SK-N-SH treated with all-trans-retinoic acid at 6 μM for 48 hours (cell line): ENCODE data around the gene LRP3.

Source experiments
- ATAC-seq: fragments of 200-7000 bp; cut with Tn5 transposase; 3 replicates; pipeline ENCODE4 v1.9.1; 2020; ENCODE audit warnings: mild to moderate bottlenecking, moderate library complexity
- ARNTL ChIP-seq: fragments of 450-650 bp; formaldehyde crosslinking; IDR thresholded peaks from 2 replicates; pipeline ENCODE4 v1.5.0; 2020; ENCODE audit warnings: low read depth, mild to moderate bottlenecking, moderate library complexity, borderline replicate concordance
- BACH2 ChIP-seq: fragments of 250-450 bp; sonication (Bioruptor Pico); IDR thresholded peaks from 2 replicates; pipeline ENCODE4 v1.9.0; 2021; ENCODE audit warnings: mild to moderate bottlenecking, borderline replicate concordance
- CSDC2 ChIP-seq: fragments of 250-450 bp; sonication (Bioruptor Pico); IDR thresholded peaks from 2 replicates; pipeline ENCODE4 v1.5.0; 2020; ENCODE audit warnings: mild to moderate bottlenecking, moderate library complexity
- GLIS3 ChIP-seq: fragments of 250-450 bp; sonication (Bioruptor Pico); IDR thresholded peaks from 2 replicates; pipeline ENCODE4 v1.5.0; 2020; ENCODE audit warnings: mild to moderate bottlenecking, moderate library complexity
- ISL1 ChIP-seq: fragments of 250-450 bp; sonication (Bioruptor Pico); IDR thresholded peaks from 2 replicates; pipeline ENCODE4 v2.1.2; 2022; ENCODE audit warnings: mild to moderate bottlenecking, moderate library complexity
- OSR1 ChIP-seq: fragments of 250-450 bp; sonication (Bioruptor Pico); IDR thresholded peaks from 2 replicates; pipeline ENCODE4 v1.8.0; 2022; ENCODE audit warnings: moderate library complexity, mild to moderate bottlenecking, inconsistent platforms
- PPARA ChIP-seq: fragments of 250-450 bp; sonication (Bioruptor Pico); IDR thresholded peaks from 2 replicates; pipeline ENCODE4 v1.5.0; 2020; ENCODE audit warnings: mild to moderate bottlenecking, borderline replicate concordance
- SNAI2 ChIP-seq: fragments of 250-450 bp; sonication (Bioruptor Pico); IDR thresholded peaks from 2 replicates; pipeline ENCODE4 v1.5.0; 2020; ENCODE audit warnings: mild to moderate bottlenecking, moderate library complexity
- TCF4 ChIP-seq: fragments of 250-450 bp; sonication (Bioruptor Pico); IDR thresholded peaks from 2 replicates; pipeline ENCODE4 v1.8.0; 2021; ENCODE audit warnings: mild to moderate bottlenecking, moderate library complexity, borderline replicate concordance
- TOX ChIP-seq: fragments of 250-450 bp; sonication (Bioruptor Pico); IDR thresholded peaks from 2 replicates; pipeline ENCODE4 v1.8.0; 2021; ENCODE audit warnings: mild to moderate bottlenecking, moderate library complexity, borderline replicate concordance
- ZC3H10 ChIP-seq: fragments of 250-450 bp; sonication (Bioruptor Pico); IDR thresholded peaks from 2 replicates; pipeline ENCODE4 v1.5.1; 2021; ENCODE audit warnings: mild to moderate bottlenecking, moderate library complexity
- ZFP3 ChIP-seq: fragments of 250-450 bp; sonication (Bioruptor Pico); IDR thresholded peaks from 2 replicates; pipeline ENCODE4 v1.5.0; 2020; ENCODE audit warnings: mild to moderate bottlenecking, moderate library complexity
- ZFP30 ChIP-seq: fragments of 450-650 bp; formaldehyde crosslinking; IDR thresholded peaks from 2 replicates; pipeline ENCODE4 v1.5.0; 2022; ENCODE audit warnings: mild to moderate bottlenecking, moderate library complexity
- ZNF565 ChIP-seq: fragments of 450-650 bp; formaldehyde crosslinking; conservative IDR thresholded peaks from 2 replicates; pipeline ENCODE4 v1.5.0; 2020; ENCODE audit warnings: low read depth, mild to moderate bottlenecking, moderate library complexity
- ZNF70 ChIP-seq: fragments of 450-650 bp; formaldehyde crosslinking; IDR thresholded peaks from 2 replicates; pipeline ENCODE4 v1.5.0; 2020; ENCODE audit warnings: mild to moderate bottlenecking, moderate library complexity
- ZNF8 ChIP-seq: fragments of 450-650 bp; formaldehyde crosslinking; IDR thresholded peaks from 2 replicates; pipeline ENCODE4 v1.5.0; 2020; ENCODE audit warnings: mild to moderate bottlenecking, moderate library complexity
- TF ChIP-seq, protein P1 (sequence below): fragments of 250-450 bp; sonication (Bioruptor Pico); IDR thresholded peaks from 2 replicates; pipeline ENCODE4 v1.8.0; 2021; ENCODE audit warnings: low read depth, mild to moderate bottlenecking, moderate library complexity, borderline replicate concordance
- TF ChIP-seq, protein P2 (sequence below): fragments of 250-450 bp; sonication (Bioruptor Pico); IDR thresholded peaks from 2 replicates; pipeline ENCODE4 v1.5.1; 2021; ENCODE audit warnings: mild to moderate bottlenecking, moderate library complexity
- TF ChIP-seq, protein P3 (sequence below): fragments of 250-450 bp; sonication (Bioruptor Pico); IDR thresholded peaks from 2 replicates; pipeline ENCODE4 v1.5.1; 2020; ENCODE audit warnings: low read depth, mild to moderate bottlenecking, moderate library complexity
- TF ChIP-seq, protein P4 (sequence below): fragments of 250-450 bp; sonication (Bioruptor Pico); IDR thresholded peaks from 2 replicates; pipeline ENCODE4 v1.8.0; 2020; ENCODE audit warnings: mild to moderate bottlenecking, moderate library complexity, borderline replicate concordance

The LRP3 gene

DNA sequence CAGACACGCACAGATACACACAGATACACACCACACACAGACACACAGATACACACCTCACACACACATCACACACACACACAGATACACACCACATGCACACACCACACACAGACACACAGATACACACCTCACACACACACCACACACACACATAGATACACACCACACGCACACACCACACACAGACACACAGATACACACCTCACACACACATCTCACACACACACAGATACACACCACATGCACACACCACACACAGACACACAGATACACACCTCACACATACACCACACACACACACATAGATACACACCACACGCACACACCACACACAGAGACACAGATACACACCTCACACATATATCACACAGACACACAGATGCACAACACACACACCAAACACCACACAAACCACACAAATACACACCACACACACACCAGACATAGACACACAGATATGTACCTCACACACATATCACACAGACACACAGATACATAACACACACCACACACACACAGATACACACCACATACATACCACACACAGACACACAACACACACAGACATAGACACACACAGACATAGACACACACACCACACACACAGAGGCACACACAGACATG, 55.7 kb downstream of the LRP3 start (continued):
- TF ChIP-seq, protein P1, sequence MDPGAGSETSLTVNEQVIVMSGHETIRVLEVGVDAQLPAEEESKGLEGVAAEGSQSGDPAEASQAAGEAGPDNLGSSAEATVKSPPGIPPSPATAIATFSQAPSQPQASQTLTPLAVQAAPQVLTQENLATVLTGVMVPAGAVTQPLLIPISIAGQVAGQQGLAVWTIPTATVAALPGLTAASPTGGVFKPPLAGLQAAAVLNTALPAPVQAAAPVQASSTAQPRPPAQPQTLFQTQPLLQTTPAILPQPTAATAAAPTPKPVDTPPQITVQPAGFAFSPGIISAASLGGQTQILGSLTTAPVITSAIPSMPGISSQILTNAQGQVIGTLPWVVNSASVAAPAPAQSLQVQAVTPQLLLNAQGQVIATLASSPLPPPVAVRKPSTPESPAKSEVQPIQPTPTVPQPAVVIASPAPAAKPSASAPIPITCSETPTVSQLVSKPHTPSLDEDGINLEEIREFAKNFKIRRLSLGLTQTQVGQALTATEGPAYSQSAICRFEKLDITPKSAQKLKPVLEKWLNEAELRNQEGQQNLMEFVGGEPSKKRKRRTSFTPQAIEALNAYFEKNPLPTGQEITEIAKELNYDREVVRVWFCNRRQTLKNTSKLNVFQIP (CRISPR knock-in tag), result no peak
- TF ChIP-seq OSR1 (CRISPR knock-in tag) (no peak), ZNF8 (CRISPR knock-in tag) (no peak), ARNTL (no peak), ISL1 (CRISPR knock-in tag) (no peak)
- TF ChIP-seq, protein P2, sequence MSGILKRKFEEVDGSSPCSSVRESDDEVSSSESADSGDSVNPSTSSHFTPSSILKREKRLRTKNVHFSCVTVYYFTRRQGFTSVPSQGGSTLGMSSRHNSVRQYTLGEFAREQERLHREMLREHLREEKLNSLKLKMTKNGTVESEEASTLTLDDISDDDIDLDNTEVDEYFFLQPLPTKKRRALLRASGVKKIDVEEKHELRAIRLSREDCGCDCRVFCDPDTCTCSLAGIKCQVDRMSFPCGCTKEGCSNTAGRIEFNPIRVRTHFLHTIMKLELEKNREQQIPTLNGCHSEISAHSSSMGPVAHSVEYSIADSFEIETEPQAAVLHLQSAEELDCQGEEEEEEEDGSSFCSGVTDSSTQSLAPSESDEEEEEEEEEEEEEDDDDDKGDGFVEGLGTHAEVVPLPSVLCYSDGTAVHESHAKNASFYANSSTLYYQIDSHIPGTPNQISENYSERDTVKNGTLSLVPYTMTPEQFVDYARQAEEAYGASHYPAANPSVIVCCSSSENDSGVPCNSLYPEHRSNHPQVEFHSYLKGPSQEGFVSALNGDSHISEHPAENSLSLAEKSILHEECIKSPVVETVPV (CRISPR knock-in tag), result no peak

DNA sequence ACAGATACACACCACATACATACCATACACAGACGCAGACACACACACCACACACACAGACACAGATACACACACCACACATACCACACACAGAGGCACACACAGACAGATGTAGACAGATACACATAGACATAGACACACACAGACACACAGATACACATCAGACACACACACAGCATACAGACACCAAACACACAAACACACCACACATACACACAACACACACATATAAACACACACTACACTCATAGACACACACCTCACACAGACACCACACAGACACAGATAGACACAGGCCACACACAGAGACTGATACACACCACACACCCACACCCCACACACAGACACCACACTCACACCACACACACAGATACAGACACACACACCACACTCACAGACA, 56.4 kb downstream of the LRP3 start:
- TF ChIP-seq OSR1 (CRISPR knock-in tag) (no peak), TCF4 (no peak), PPARA (no peak), ZFP30 (CRISPR knock-in tag) (no peak), SNAI2 (CRISPR knock-in tag) (no peak), TOX (CRISPR knock-in tag) (no peak), ZC3H10 (no peak), ZNF565 (no peak), CSDC2 (CRISPR knock-in tag) (no peak), ISL1 (CRISPR knock-in tag) (no peak), ARNTL (no peak), BACH2 (CRISPR knock-in tag) (no peak), ZNF70 (CRISPR knock-in tag) (no peak), GLIS3 (CRISPR knock-in tag) (no peak)
- TF ChIP-seq, protein P3, sequence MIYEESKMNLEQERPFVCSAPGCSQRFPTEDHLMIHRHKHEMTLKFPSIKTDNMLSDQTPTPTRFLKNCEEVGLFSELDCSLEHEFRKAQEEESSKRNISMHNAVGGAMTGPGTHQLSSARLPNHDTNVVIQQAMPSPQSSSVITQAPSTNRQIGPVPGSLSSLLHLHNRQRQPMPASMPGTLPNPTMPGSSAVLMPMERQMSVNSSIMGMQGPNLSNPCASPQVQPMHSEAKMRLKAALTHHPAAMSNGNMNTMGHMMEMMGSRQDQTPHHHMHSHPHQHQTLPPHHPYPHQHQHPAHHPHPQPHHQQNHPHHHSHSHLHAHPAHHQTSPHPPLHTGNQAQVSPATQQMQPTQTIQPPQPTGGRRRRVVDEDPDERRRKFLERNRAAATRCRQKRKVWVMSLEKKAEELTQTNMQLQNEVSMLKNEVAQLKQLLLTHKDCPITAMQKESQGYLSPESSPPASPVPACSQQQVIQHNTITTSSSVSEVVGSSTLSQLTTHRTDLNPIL (CRISPR knock-in tag), result no peak
- TF ChIP-seq, protein P2 (CRISPR knock-in tag), result no peak
- TF ChIP-seq, protein P1 (CRISPR knock-in tag), result no peak
- no peak for ATAC-seq

DNA sequence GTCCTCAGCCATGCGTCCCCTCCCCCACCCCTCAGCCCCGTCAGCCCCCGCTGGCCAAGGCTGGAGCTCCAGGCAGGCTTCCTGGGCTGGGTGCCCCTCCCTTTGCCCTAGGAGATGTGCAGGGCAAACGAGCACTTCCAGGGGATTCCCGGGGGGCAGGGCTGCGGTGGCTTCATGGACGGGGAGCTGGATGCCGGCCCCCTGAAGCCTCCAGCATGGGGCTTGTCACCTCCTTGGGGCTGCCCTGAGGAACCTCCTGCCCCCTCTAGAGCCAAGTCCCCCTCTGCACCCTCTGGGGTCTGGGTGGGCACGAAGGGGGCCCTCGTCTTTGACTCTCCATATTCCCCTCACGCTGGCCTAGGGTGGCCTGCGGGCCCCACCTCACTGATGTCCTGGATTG, 56.9 kb downstream of the LRP3 start:
- ATAC-seq, result no peak
- TF ChIP-seq, protein P3 (CRISPR knock-in tag), result no peak
- TF ChIP-seq ZFP3 (CRISPR knock-in tag) (no peak), ARNTL (no peak), ZFP30 (CRISPR knock-in tag) (no peak)
- TF ChIP-seq, protein P2 (CRISPR knock-in tag), result no peak
- TF ChIP-seq, protein P4, sequence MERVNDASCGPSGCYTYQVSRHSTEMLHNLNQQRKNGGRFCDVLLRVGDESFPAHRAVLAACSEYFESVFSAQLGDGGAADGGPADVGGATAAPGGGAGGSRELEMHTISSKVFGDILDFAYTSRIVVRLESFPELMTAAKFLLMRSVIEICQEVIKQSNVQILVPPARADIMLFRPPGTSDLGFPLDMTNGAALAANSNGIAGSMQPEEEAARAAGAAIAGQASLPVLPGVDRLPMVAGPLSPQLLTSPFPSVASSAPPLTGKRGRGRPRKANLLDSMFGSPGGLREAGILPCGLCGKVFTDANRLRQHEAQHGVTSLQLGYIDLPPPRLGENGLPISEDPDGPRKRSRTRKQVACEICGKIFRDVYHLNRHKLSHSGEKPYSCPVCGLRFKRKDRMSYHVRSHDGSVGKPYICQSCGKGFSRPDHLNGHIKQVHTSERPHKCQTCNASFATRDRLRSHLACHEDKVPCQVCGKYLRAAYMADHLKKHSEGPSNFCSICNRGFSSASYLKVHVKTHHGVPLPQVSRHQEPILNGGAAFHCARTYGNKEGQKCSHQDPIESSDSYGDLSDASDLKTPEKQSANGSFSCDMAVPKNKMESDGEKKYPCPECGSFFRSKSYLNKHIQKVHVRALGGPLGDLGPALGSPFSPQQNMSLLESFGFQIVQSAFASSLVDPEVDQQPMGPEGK (CRISPR knock-in tag), result no peak
- TF ChIP-seq, all 23 proteins: peak for 0
